Pancreas (tissue), 10 donors: ENCODE data around the gene C19orf25. TPM values are rescaled to one million over a fixed set of nuclear protein-coding genes. Genes with fewer than 3 reads are reported as not detected.

ENCODE experiments used
- ATAC-seq, 4 donors: fragments of 200-7000 bp; cut with Tn5 transposase; one replicate each; pipeline versions ENCODE4 v1.8.0 to v1.9.1; 2020; ENCODE audit warnings: mild to moderate bottlenecking in 4 of 4, moderate library complexity in 4 of 4
- DNase-seq, 6 donors: peaks; one replicate each; pipeline ENCODE4 v3.0.0-alpha.2; 2020
- FAIRE-seq: peaks from 2 replicates; lab custom pipeline; 2012; peaks lifted over from hg19 to GRCh38; lab: Jason Lieb, UNC
- H3K27ac ChIP-seq, 4 donors: fragments of 200-600 bp; sonication (generic); 1 replicate in 3 of 4; 2 replicates in 1 of 4; pipeline versions ENCODE4 v1.5.0 to v1.8.0; 2020
- H3K27me3 ChIP-seq, 4 donors: fragments of 200-600 bp; one replicate each; pipeline ENCODE4 v1.8.0; 2021
- H3K36me3 ChIP-seq, 3 donors: fragments of 200-600 bp; sonication (generic) in 1 of 3; one replicate each; pipeline versions ENCODE4 v1.5.0 to v1.8.0; 2020 to 2021
- H3K4me1 ChIP-seq, 3 donors: fragments of 200-600 bp; one replicate each; pipeline ENCODE4 v1.8.0; 2021
- H3K4me3 ChIP-seq, 4 donors: fragments of 200-600 bp; sonication (generic) in 2 of 4; one replicate each; pipeline versions ENCODE4 v1.5.0 to v1.8.0; 2020 to 2021
- H3K9me3 ChIP-seq, 4 donors: fragments of 200-600 bp; one replicate each; pipeline ENCODE4 v1.8.0; 2021
- CTCF ChIP-seq, 4 donors: fragments of 200-600 bp; sonication (generic) in 3 of 4; IDR thresholded peaks; one replicate each; pipeline versions ENCODE4 v1.5.0 to v1.8.0; 2021; ENCODE audit warnings: antibody characterized with exemption in 4 of 4
- WGBS, 2 donors: extraction: QIAGEN DNeasy Blood & Tissue Kit; methylation state at CpG; one replicate each; pipeline ENCODE4 v1.1.7; 2013; 5-methylcytosine and 5-hydroxymethylcytosine counted together
- intact Hi-C, 3 donors: fragments of 100-400 bp; cut with DNase I; formaldehyde crosslinking; loops; one replicate each; pipeline versions ENCODE4 v1.11.1 to v1.14.2; 2022
- polyA plus RNA-seq, 2 donors: library from polyadenylated mRNA; stranded (reverse); fragments of 200-250 nt; gene quantifications; one replicate each; pipeline ENCODE4 v1.2.3, GENCODE V29; 2013
- total RNA-seq, 6 donors: library from RNA; stranded (reverse); fragmentation: NEBNext Ultra II Directional in 4 of 6; extraction: Animal tissue kit (Norgen Biotek cat#: 25700) in 4 of 6; gene quantifications; one replicate each; pipeline versions ENCODE4 v1.2.1 to v1.2.4, GENCODE V29; 2021 to 2023
- donor health status: healthy with polysubstance abuse.
- donor health status: DM: no; HTN: no; CAD: no; lungs with moderate emphysema.
- donor health status: DM: no; HTN: no; CAD: no.
- donor health status: control.
- donor health status: control.
- donor health status: Bipolar disorder and iron deficiency.
- donor health status: DM: yes; HTN: yes; CAD: no.
- donor health status: DM: no; HTN: no; CAD: no.
- donor health status: DM: no; HTN: no; CAD: no.
- donor health status: DM: yes; HTN: yes; CAD: no.

C19orf25 gene
- total and polyA plus RNA-seq, 8 donors: 10.7 to 39.0 (median 15.6) TPM

- Histone ChIP-seq H3K4me3 (peak overlapping the region in 1 of 4 donors; percentile 30), H3K27me3 (peaks cover 0 to 30% (median 5%) of the 10 kb centered on the region in 4 donors), H3K36me3 (no peaks in the 10 kb centered on the region), H3K4me1 (peaks cover 16 to 35% (median 35%) of the 10 kb centered on the region in 3 donors), H3K27ac (no peak overlapping the region), H3K9me3 (no peaks in the 10 kb centered on the region)
- DNase-seq: peak in 2 of 6 donors; percentile 57 to 77
- no peak for ATAC-seq
- no peak for FAIRE-seq
- WGBS, 2 donors: 7 to 8% methylated on average over 42 to 49 of the region's 49 CpGs
- no peak for TF ChIP-seq CTCF (IDR thresholded peaks at IDR 0.05)
- intact Hi-C loops: no loop called here
Measured at GRCh38 chr19:1468274-1468820, 10.7 kb downstream of the C19orf25 start.

- DNase-seq: peak in 3 of 6 donors; percentile 30 to 81 (median 57)
- H3K9me3 ChIP-seq: no peaks in the 10 kb centered on the region
- H3K36me3 ChIP-seq: no peaks in the 10 kb centered on the region
- no peak for ATAC-seq
- no peak for FAIRE-seq
- TF ChIP-seq CTCF (IDR thresholded peaks at IDR 0.05): no peak
- H3K4me1 ChIP-seq: peaks cover 16 to 35% (median 35%) of the 10 kb centered on the region in 3 donors
- peak overlapping the region in 1 of 4 donors; percentile 30 for H3K4me3 ChIP-seq
- no peak overlapping the region for H3K27ac ChIP-seq
- H3K27me3 ChIP-seq: peaks cover 0 to 25% (median 5%) of the 10 kb centered on the region in 4 donors
- intact Hi-C loops: no loop called here
- WGBS, 2 donors: 4 to 5% methylated on average over 67 to 92 of the region's 92 CpGs
Measured at GRCh38 chr19:1467490-1468273, 11.3 kb downstream of the C19orf25 start.

GRCh38 chr19:1467215-1467489, 11.9 kb downstream of the C19orf25 start:
- no peaks in the 10 kb centered on the region for H3K9me3 ChIP-seq
- no peaks in the 10 kb centered on the region for H3K36me3 ChIP-seq
- no peak for ATAC-seq
- H3K4me3 ChIP-seq: no peak overlapping the region
- peaks cover 16 to 35% (median 35%) of the 10 kb centered on the region in 3 donors for H3K4me1 ChIP-seq
- no peak for FAIRE-seq
- TF ChIP-seq CTCF (IDR thresholded peaks at IDR 0.05): no peak
- intact Hi-C loops: no loop called here
- no peak for DNase-seq
- H3K27me3 ChIP-seq: peaks cover 0 to 20% (median 5%) of the 10 kb centered on the region in 4 donors
- no peak overlapping the region for H3K27ac ChIP-seq
- WGBS, 2 donors: 4 to 5% methylated on average over 20 to 36 of the region's 36 CpGs

- peaks cover 16 to 35% (median 35%) of the 10 kb centered on the region in 3 donors for H3K4me1 ChIP-seq
- H3K4me3 ChIP-seq: no peak overlapping the region
- DNase-seq (peak in 3 of 6 donors; percentile 18 to 82 (median 30)), ATAC-seq (no peak), FAIRE-seq (no peak)
- peaks cover 0 to 17% (median 5%) of the 10 kb centered on the region in 4 donors for H3K27me3 ChIP-seq
- intact Hi-C loops: no loop called here
- no peak for TF ChIP-seq CTCF (IDR thresholded peaks at IDR 0.05)
- H3K36me3 ChIP-seq: no peaks in the 10 kb centered on the region
- no peaks in the 10 kb centered on the region for H3K9me3 ChIP-seq
- no peak overlapping the region for H3K27ac ChIP-seq
- 27 to 31% methylated on average over 64 to 70 of the region's 70 CpGs for WGBS, 2 donors
Measured at GRCh38 chr19:1466461-1467214, 12.4 kb downstream of the C19orf25 start.
